ENCODE measurements around the gene MIPEP.

DNA sequence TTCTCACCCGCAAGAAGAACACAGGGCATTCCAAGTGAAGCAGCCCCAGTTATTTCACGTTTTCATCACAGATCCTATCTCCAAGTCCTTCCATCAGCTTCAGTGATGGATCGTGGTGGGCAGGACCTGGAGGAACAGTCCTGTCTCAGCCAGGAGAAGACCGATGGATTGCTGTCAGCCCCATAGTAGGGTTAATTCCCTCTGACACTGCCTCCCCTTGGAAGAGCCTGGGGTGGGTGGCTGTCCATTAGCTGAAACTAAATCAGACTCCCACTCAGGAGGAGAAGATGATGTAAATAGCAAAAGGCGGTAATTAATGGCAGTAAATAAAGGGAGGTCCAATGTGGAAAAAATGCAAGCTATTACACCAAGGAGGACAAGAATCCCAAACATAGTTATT lies 188.0 kb downstream of the MIPEP start:
- TF ChIP-seq, protein P1, sequence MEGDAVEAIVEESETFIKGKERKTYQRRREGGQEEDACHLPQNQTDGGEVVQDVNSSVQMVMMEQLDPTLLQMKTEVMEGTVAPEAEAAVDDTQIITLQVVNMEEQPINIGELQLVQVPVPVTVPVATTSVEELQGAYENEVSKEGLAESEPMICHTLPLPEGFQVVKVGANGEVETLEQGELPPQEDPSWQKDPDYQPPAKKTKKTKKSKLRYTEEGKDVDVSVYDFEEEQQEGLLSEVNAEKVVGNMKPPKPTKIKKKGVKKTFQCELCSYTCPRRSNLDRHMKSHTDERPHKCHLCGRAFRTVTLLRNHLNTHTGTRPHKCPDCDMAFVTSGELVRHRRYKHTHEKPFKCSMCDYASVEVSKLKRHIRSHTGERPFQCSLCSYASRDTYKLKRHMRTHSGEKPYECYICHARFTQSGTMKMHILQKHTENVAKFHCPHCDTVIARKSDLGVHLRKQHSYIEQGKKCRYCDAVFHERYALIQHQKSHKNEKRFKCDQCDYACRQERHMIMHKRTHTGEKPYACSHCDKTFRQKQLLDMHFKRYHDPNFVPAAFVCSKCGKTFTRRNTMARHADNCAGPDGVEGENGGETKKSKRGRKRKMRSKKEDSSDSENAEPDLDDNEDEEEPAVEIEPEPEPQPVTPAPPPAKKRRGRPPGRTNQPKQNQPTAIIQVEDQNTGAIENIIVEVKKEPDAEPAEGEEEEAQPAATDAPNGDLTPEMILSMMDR (IDR thresholded peaks at IDR 0.05) = no peak
- no peak for TF ChIP-seq POLR2A (IDR thresholded peaks at IDR 0.05)

Data from esophagus squamous epithelium (tissue), 4 donors.